ENCODE measurements around the gene CIROP.

Gene CIROP

GRCh38 chr14:23140371-23140770, 35.6 kb upstream of the CIROP start:
- Histone ChIP-seq H3K4me2 (ENCODE audit: low read length) (no peak overlapping the region), H4K20me1 (ENCODE audit: insufficient read depth, low read length) (no peaks in the 10 kb centered on the region), H3K9me3 (ENCODE audit: low read length) (no peaks in the 10 kb centered on the region), H3K36me3 (ENCODE audit: insufficient read depth, low read length) (no peaks in the 10 kb centered on the region), H3K27me3 (ENCODE audit: insufficient read depth, low read length) (peaks cover 10% of the 10 kb centered on the region; the same call in 1 of the 2 replicates), H3K79me2 (ENCODE audit: insufficient read depth, low read length) (no peaks in the 10 kb centered on the region), H3K4me3 (ENCODE audit: low read depth, low read length, poor library complexity, severe bottlenecking) (no peak overlapping the region), H3K9ac (ENCODE audit: low read length) (no peak overlapping the region), H3K4me1 (ENCODE audit: insufficient read depth, low read length, severe bottlenecking) (no peaks in the 10 kb centered on the region), H3F3A (ENCODE audit: insufficient read depth, low read length) (no peaks in the 10 kb centered on the region), H2AFZ (ENCODE audit: low read length) (no peak overlapping the region), H3K9me2 (ENCODE audit: low read depth, low read length) (no peaks in the 10 kb centered on the region), H3K27ac (ENCODE audit: low read depth, low read length, poor library complexity, severe bottlenecking) (no peak overlapping the region)
- no peak for TF ChIP-seq CTCF (IDR thresholded peaks at IDR 0.05; ENCODE audit: low read length)
- TF ChIP-seq EZH2 (IDR thresholded peaks at IDR 0.05; ENCODE audit: borderline replicate concordance, low read length), result no peak

GRCh38 chr14:23139874-23140273, 35.1 kb upstream of the CIROP start:
- Histone ChIP-seq H4K20me1 (ENCODE audit: insufficient read depth, low read length) (no peaks in the 10 kb centered on the region), H3K79me2 (ENCODE audit: insufficient read depth, low read length) (no peaks in the 10 kb centered on the region), H3K9me2 (ENCODE audit: low read depth, low read length) (no peaks in the 10 kb centered on the region), H3K4me1 (ENCODE audit: insufficient read depth, low read length, severe bottlenecking) (no peaks in the 10 kb centered on the region), H3K27ac (ENCODE audit: low read depth, low read length, poor library complexity, severe bottlenecking) (no peak overlapping the region), H3K9ac (ENCODE audit: low read length) (no peak overlapping the region), H3F3A (ENCODE audit: insufficient read depth, low read length) (no peaks in the 10 kb centered on the region), H3K4me2 (ENCODE audit: low read length) (no peak overlapping the region), H3K36me3 (ENCODE audit: insufficient read depth, low read length) (no peaks in the 10 kb centered on the region), H3K4me3 (ENCODE audit: low read depth, low read length, poor library complexity, severe bottlenecking) (no peak overlapping the region), H3K27me3 (ENCODE audit: insufficient read depth, low read length) (peaks cover 10% of the 10 kb centered on the region; the same call in 1 of the 2 replicates), H3K9me3 (ENCODE audit: low read length) (no peaks in the 10 kb centered on the region), H2AFZ (ENCODE audit: low read length) (no peak overlapping the region)
- TF ChIP-seq EZH2 (IDR thresholded peaks at IDR 0.05; ENCODE audit: borderline replicate concordance, low read length) (no peak), CTCF (IDR thresholded peaks at IDR 0.05; ENCODE audit: low read length) (no peak)

- Histone ChIP-seq H3K4me2 (ENCODE audit: low read length) (no peak overlapping the region), H4K20me1 (ENCODE audit: insufficient read depth, low read length) (no peaks in the 10 kb centered on the region), H3K9me3 (ENCODE audit: low read length) (no peaks in the 10 kb centered on the region), H3K27me3 (ENCODE audit: insufficient read depth, low read length) (peaks cover 10% of the 10 kb centered on the region; the same call in 1 of the 2 replicates), H3K9ac (ENCODE audit: low read length) (no peak overlapping the region), H3K4me3 (ENCODE audit: low read depth, low read length, poor library complexity, severe bottlenecking) (no peak overlapping the region), H3K9me2 (ENCODE audit: low read depth, low read length) (no peaks in the 10 kb centered on the region), H2AFZ (ENCODE audit: low read length) (no peak overlapping the region), H3K79me2 (ENCODE audit: insufficient read depth, low read length) (no peaks in the 10 kb centered on the region), H3F3A (ENCODE audit: insufficient read depth, low read length) (no peaks in the 10 kb centered on the region), H3K4me1 (ENCODE audit: insufficient read depth, low read length, severe bottlenecking) (no peaks in the 10 kb centered on the region), H3K36me3 (ENCODE audit: insufficient read depth, low read length) (no peaks in the 10 kb centered on the region), H3K27ac (ENCODE audit: low read depth, low read length, poor library complexity, severe bottlenecking) (no peak overlapping the region)
- TF ChIP-seq EZH2 (IDR thresholded peaks at IDR 0.05; ENCODE audit: borderline replicate concordance, low read length) (no peak), CTCF (IDR thresholded peaks at IDR 0.05; ENCODE audit: low read length) (no peak)
Measured at GRCh38 chr14:23137813-23138535, 33.2 kb upstream of the CIROP start.

Data from OCI-LY1 (cell line).